ENCODE data around the gene ADAMTS10. TPM values are rescaled to one million over a fixed set of nuclear protein-coding genes. Genes with fewer than 3 reads are reported as not detected.

Gene ADAMTS10
- total RNA-seq, 4 donors from 2014 or later = 7.6 to 20.9 (median 14.7) TPM

- H3K9me3 ChIP-seq = no peaks in the 10 kb centered on the region
- intact Hi-C loops (cut with DNase I) = loop anchor here (10.0 kb wide), 1 partner anchor 254 kb away; no protein-coding TSS in a partner anchor
- no peak overlapping the region for H3K27ac ChIP-seq
- H3K36me3 ChIP-seq = no peaks in the 10 kb centered on the region
- H3K4me3 ChIP-seq (replicated peaks in 1 of 3) = no peak overlapping the region
- H3K4me1 ChIP-seq = peaks cover 11 to 16% of the 10 kb centered on the region in 2 donors
- WGBS, 2 donors = 87 to 92% methylated on average over 17 to 30 of the region's 32 CpGs
- DNase-seq = no peak
- H3K27me3 ChIP-seq = no peaks in the 10 kb centered on the region
- TF ChIP-seq POLR2A (IDR thresholded peaks at IDR 0.05) = no peak
- TF ChIP-seq CTCF (IDR thresholded peaks at IDR 0.05) = no peak
Observed at GRCh38 chr19:8589177-8589714, 21.3 kb downstream of the ADAMTS10 start.

GRCh38 chr19:8585894-8586750 lies 24.4 kb downstream of the ADAMTS10 start:
- no peaks in the 10 kb centered on the region for H3K36me3 ChIP-seq
- H3K27ac ChIP-seq = no peak overlapping the region
- peak; percentile 45 to 54 for DNase-seq
- peak in 4 of 6 experiments; percentile 9 to 54 (median 37) for TF ChIP-seq CTCF (IDR thresholded peaks at IDR 0.05)
- TF ChIP-seq POLR2A (IDR thresholded peaks at IDR 0.05) = no peak
- no peaks in the 10 kb centered on the region for H3K4me1 ChIP-seq
- 69 to 70% methylated on average over 12 to 20 of the region's 34 CpGs for WGBS, 2 donors
- no peak overlapping the region for H3K4me3 ChIP-seq (replicated peaks in 1 of 3)
- intact Hi-C loops (cut with DNase I) = loop anchor here (10.0 kb wide), 1 partner anchor 251 kb away; no protein-coding TSS in a partner anchor
- no peaks in the 10 kb centered on the region for H3K27me3 ChIP-seq
- no peaks in the 10 kb centered on the region for H3K9me3 ChIP-seq

GRCh38 chr19:8584965-8585893 lies 25.3 kb downstream of the ADAMTS10 start:
- Histone ChIP-seq H3K36me3 (no peaks in the 10 kb centered on the region), H3K4me3 (replicated peaks in 1 of 3) (no peak overlapping the region), H3K4me1 (no peaks in the 10 kb centered on the region), H3K27ac (no peak overlapping the region), H3K9me3 (no peaks in the 10 kb centered on the region), H3K27me3 (no peaks in the 10 kb centered on the region)
- intact Hi-C loops (cut with DNase I) = loop anchor here (10.0 kb wide), 1 partner anchor 250 kb away; no protein-coding TSS in a partner anchor
- 68 to 89% methylated on average over 48 to 52 of the region's 71 CpGs for WGBS, 2 donors
- TF ChIP-seq POLR2A (IDR thresholded peaks at IDR 0.05) (no peak), CTCF (IDR thresholded peaks at IDR 0.05) (no peak)
- no peak for DNase-seq

- Histone ChIP-seq H3K27me3 (no peaks in the 10 kb centered on the region), H3K4me1 (no peaks in the 10 kb centered on the region), H3K36me3 (no peaks in the 10 kb centered on the region), H3K27ac (no peak overlapping the region), H3K4me3 (replicated peaks in 1 of 3) (no peak overlapping the region), H3K9me3 (no peaks in the 10 kb centered on the region)
- DNase-seq = peak; percentile 68 to 72
- 5 to 9% methylated on average over 8 to 10 of the region's 21 CpGs for WGBS, 2 donors
- intact Hi-C loops (cut with DNase I) = loop anchor here (10.0 kb wide), 1 partner anchor 246 kb away; no protein-coding TSS in a partner anchor
- no peak for TF ChIP-seq POLR2A (IDR thresholded peaks at IDR 0.05)
- TF ChIP-seq CTCF (IDR thresholded peaks at IDR 0.05) = peak; percentile 86 to 100 (median 98)
Observed at GRCh38 chr19:8580710-8581281, 29.7 kb downstream of the ADAMTS10 start.
